H1 (cell line): ENCODE data around the gene SHC1. TPM values are rescaled to one million over a fixed set of nuclear protein-coding genes. Genes with fewer than 3 reads are reported as not detected.

Source experiments
- CTCF ChIA-PET: fragments of 300-600 bp; sonication (Branson Sonifier 250); formaldehyde crosslinking; loops from one replicate; lab custom pipeline; 2021; ENCODE audit not compliant: partially characterized antibody; lab: Charles Lee
- POLR2A ChIA-PET: fragments of 300-600 bp; sonication (Branson Sonifier 250); formaldehyde crosslinking; loops from one replicate; lab custom pipeline; 2021; ENCODE audit warnings: inconsistent platforms; ENCODE audit not compliant: partially characterized antibody; lab: Charles Lee
- DNase-seq, 2 experiments: peaks; one replicate each; pipeline versions ENCODE4 v3.0.0 to v3.0.0-alpha.2; 2010 to 2022; ENCODE audit warnings: low spot score in 2 of 2, low read depth in 1 of 2, mixed read lengths in 1 of 2
- FAIRE-seq: peaks from 2 replicates; lab custom pipeline; 2011; peaks lifted over from hg19 to GRCh38; lab: Jason Lieb, UNC
- H2AFZ ChIP-seq: 2 replicates; pipeline ENCODE4 v1.8.1; 2012; ENCODE audit warnings: low read length, inconsistent platforms
- H2AK5ac ChIP-seq: 2 replicates; pipeline ENCODE4 v1.6.1; 2013; ENCODE audit warnings: low read depth, low read length
- H2BK120ac ChIP-seq: replicated peaks from 2 replicates; pipeline ENCODE3; 2013; ENCODE audit warnings: low read depth, low read length, inconsistent platforms
- H2BK12ac ChIP-seq: 2 replicates; pipeline ENCODE4 v1.6.1; 2013; ENCODE audit warnings: low read depth, low read length
- H2BK15ac ChIP-seq: 2 replicates; pipeline ENCODE4 v1.6.1; 2013; ENCODE audit warnings: low read length
- H2BK20ac ChIP-seq: 2 replicates; pipeline ENCODE4 v1.6.1; 2013; ENCODE audit warnings: low read length
- H2BK5ac ChIP-seq: 2 replicates; pipeline ENCODE4 v1.6.1; 2013; ENCODE audit warnings: low read depth, low read length
- H3K14ac ChIP-seq: 2 replicates; pipeline ENCODE4 v1.6.1; 2013; ENCODE audit warnings: inconsistent platforms; ENCODE audit not compliant: insufficient read length
- H3K18ac ChIP-seq: 2 replicates; pipeline ENCODE4 v1.6.1; 2013; ENCODE audit warnings: low read length; ENCODE audit errors: extremely low read depth
- H3K23ac ChIP-seq: 2 replicates; pipeline ENCODE4 v1.6.1; 2013; ENCODE audit warnings: inconsistent platforms; ENCODE audit not compliant: insufficient read length
- H3K23me2 ChIP-seq: 2 replicates; pipeline ENCODE4 v1.6.1; 2013; ENCODE audit warnings: low read depth, low read length
- H3K27ac ChIP-seq: 2 replicates; pipeline ENCODE4 v1.6.1; 2011; ENCODE audit warnings: low read depth, low read length, inconsistent platforms
- H3K27me3 ChIP-seq, 4 experiments: replicated peaks in 1 of 4; 1 replicate in 1 of 4; 2 replicates in 3 of 4; pipeline versions ENCODE4 v1.6.1 to v1.8.1; 2011 to 2013; ENCODE audit warnings: low read length in 3 of 4, mild to moderate bottlenecking in 3 of 4, inconsistent platforms in 2 of 4, mixed read lengths in 2 of 4, moderate library complexity in 1 of 4; ENCODE audit not compliant: control insufficient read depth in 3 of 4, insufficient read depth in 3 of 4; ENCODE audit errors: extremely low read depth in 1 of 4
- H3K36me3 ChIP-seq, 4 experiments: 2 replicates each; pipeline versions ENCODE4 v1.6.1 to v1.8.1; 2011 to 2013; ENCODE audit warnings: mild to moderate bottlenecking in 4 of 4, low read length in 3 of 4, moderate library complexity in 2 of 4, control low read depth in 1 of 4, inconsistent platforms in 1 of 4; ENCODE audit not compliant: insufficient read depth in 4 of 4, control insufficient read depth in 2 of 4
- H3K4ac ChIP-seq: replicated peaks from 2 replicates; pipeline ENCODE3; 2013; ENCODE audit warnings: low read length, low read depth, mixed read lengths, inconsistent platforms; ENCODE audit not compliant: insufficient read length
- H3K4me1 ChIP-seq, 4 experiments: replicated peaks in 1 of 4; 1 replicate in 1 of 4; 2 replicates in 3 of 4; pipeline versions ENCODE4 v1.6.1 to v1.8.1; 2011 to 2013; ENCODE audit warnings: low read length in 3 of 4, inconsistent platforms in 2 of 4, mixed read lengths in 1 of 4; ENCODE audit not compliant: insufficient read depth in 4 of 4, control insufficient read depth in 3 of 4
- H3K4me2 ChIP-seq, 2 experiments: 2 replicates each; pipeline versions ENCODE4 v1.6.1 to v1.8.1; 2011 to 2013; ENCODE audit warnings: low read depth in 2 of 2, low read length in 2 of 2, control low read depth in 1 of 2, inconsistent platforms in 1 of 2, mild to moderate bottlenecking in 1 of 2; ENCODE audit not compliant: insufficient read depth in 1 of 2
- H3K4me3 ChIP-seq, 4 experiments: fragments of 200-600, 300-600 bp in 1 of 4; sonication (generic), shearing (Covaris generic), sonication (Bioruptor Twin) in 1 of 4; 2 replicates each; pipeline versions ENCODE4 v1.5.1 to v1.8.1; 2011 to 2016; ENCODE audit warnings: low read length in 4 of 4, low read depth in 3 of 4, control low read depth in 2 of 4, inconsistent platforms in 2 of 4, mild to moderate bottlenecking in 2 of 4, mixed read lengths in 1 of 4, moderate library complexity in 1 of 4; ENCODE audit not compliant: insufficient read depth in 2 of 4; ENCODE audit errors: extremely low read depth in 1 of 4
- H3K56ac ChIP-seq: replicated peaks from 2 replicates; pipeline ENCODE3; 2013; ENCODE audit warnings: low read depth, mild to moderate bottlenecking, mixed read lengths, low read length, inconsistent platforms; ENCODE audit not compliant: insufficient read length
- H3K79me1 ChIP-seq: 2 replicates; pipeline ENCODE4 v1.6.1; 2013; ENCODE audit warnings: low read depth, low read length, control low read depth
- H3K79me2 ChIP-seq, 2 experiments: 2 replicates each; pipeline versions ENCODE4 v1.6.1 to v1.8.1; 2012 to 2013; ENCODE audit warnings: low read length in 2 of 2, mild to moderate bottlenecking in 2 of 2, inconsistent platforms in 1 of 2; ENCODE audit not compliant: insufficient read depth in 2 of 2, control insufficient read depth in 1 of 2
- H3K9ac ChIP-seq, 4 experiments: replicated peaks in 1 of 4; 1 replicate in 1 of 4; 2 replicates in 3 of 4; pipeline versions ENCODE4 v1.6.1 to v1.8.1; 2011 to 2013; ENCODE audit warnings: low read depth in 3 of 4, low read length in 3 of 4, control low read depth in 2 of 4, mild to moderate bottlenecking in 2 of 4, moderate library complexity in 2 of 4, inconsistent platforms in 1 of 4; ENCODE audit errors: extremely low read depth in 1 of 4
- H3K9me3 ChIP-seq, 2 experiments: 2 replicates each; pipeline versions ENCODE4 v1.6.1 to v1.8.1; 2012 to 2013; ENCODE audit warnings: mild to moderate bottlenecking in 2 of 2, moderate library complexity in 2 of 2, control low read depth in 1 of 2, inconsistent platforms in 1 of 2, low read depth in 1 of 2, low read length in 1 of 2, mixed read lengths in 1 of 2; ENCODE audit not compliant: insufficient read depth in 2 of 2
- H4K20me1 ChIP-seq, 2 experiments: replicated peaks in 1 of 2; 2 replicates each; pipeline versions ENCODE3 to v1.8.1; 2011 to 2013; ENCODE audit warnings: inconsistent platforms in 2 of 2, low read length in 2 of 2, mild to moderate bottlenecking in 1 of 2; ENCODE audit not compliant: insufficient read depth in 2 of 2, control insufficient read depth in 1 of 2
- H4K5ac ChIP-seq: 2 replicates; pipeline ENCODE4 v1.6.1; 2013; ENCODE audit warnings: low read length, low read depth, mixed read lengths, inconsistent platforms; ENCODE audit not compliant: insufficient read length
- H4K8ac ChIP-seq: 2 replicates; pipeline ENCODE4 v1.8.0; 2013; ENCODE audit warnings: mild to moderate bottlenecking, moderate library complexity, low read length, inconsistent platforms; ENCODE audit not compliant: insufficient read depth; ENCODE audit errors: extremely low read depth
- H4K91ac ChIP-seq: replicated peaks from 2 replicates; pipeline ENCODE3; 2013; ENCODE audit warnings: low read length, mixed read lengths, inconsistent platforms; ENCODE audit not compliant: insufficient read length
- ATF3 ChIP-seq: IDR thresholded peaks from 2 replicates; pipeline ENCODE4 v1.6.1; 2011; ENCODE audit warnings: low read depth, mild to moderate bottlenecking, low read length; ENCODE audit not compliant: insufficient read depth
- CBX5 ChIP-seq: fragments of 300-800, 300-1000 bp; sonication (generic); IDR thresholded peaks from 2 replicates; pipeline ENCODE4 v1.7.1; 2016; ENCODE audit warnings: antibody characterized with exemption, low read length, low read depth
- CTCF ChIP-seq, 3 experiments: IDR thresholded peaks; 1 replicate in 2 of 3; 2 replicates in 1 of 3; pipeline versions ENCODE4 v1.5.1 to v1.6.1; 2011; ENCODE audit warnings: low read length in 3 of 3, mild to moderate bottlenecking in 3 of 3, inconsistent platforms in 2 of 3, low read depth in 1 of 3, moderate library complexity in 1 of 3; ENCODE audit not compliant: insufficient read depth in 1 of 3; ENCODE audit errors: control extremely low read depth in 1 of 3
- FOSL1 ChIP-seq: IDR thresholded peaks from 2 replicates; pipeline ENCODE4 v1.6.1; 2011; ENCODE audit warnings: mild to moderate bottlenecking, low read depth, low read length, moderate library complexity; ENCODE audit not compliant: insufficient read depth
- NANOG ChIP-seq: IDR thresholded peaks from 2 replicates; pipeline ENCODE4 v1.6.1; 2011; ENCODE audit warnings: low read length, low read depth, mild to moderate bottlenecking, inconsistent platforms; ENCODE audit not compliant: insufficient read depth, poor library complexity, severe bottlenecking
- TCF12 ChIP-seq: IDR thresholded peaks from 2 replicates; pipeline ENCODE4 v1.6.1; 2011; ENCODE audit warnings: low read depth, mild to moderate bottlenecking, low read length
- WGBS, 2 experiments: shearing (Covaris generic) in 1 of 2; methylation state at CpG; one replicate each; pipeline versions ENCODE4 v1.1.6 to v1.1.7; 2013 to 2015; ENCODE audit warnings: low lambda C conversion rate in 2 of 2, mixed read lengths in 2 of 2, inconsistent platforms in 1 of 2, low coverage in 1 of 2, missing lambda C conversion rate in 1 of 2; ENCODE audit not compliant: insufficient replicate concordance in 2 of 2, insufficient coverage in 1 of 2, insufficient read length in 1 of 2; ENCODE audit errors: extremely low coverage in 1 of 2, missing lambda C conversion rate in 1 of 2; 5-methylcytosine and 5-hydroxymethylcytosine counted together
- polyA plus RNA-seq, 7 experiments: library from polyadenylated mRNA; depleted of rRNA in 3 of 7; stranded (reverse) in 5 of 7; unstranded in 2 of 7; fragments of >200 nt in 5 of 7; fragments of 200-250 nt in 2 of 7; gene quantifications; 1 replicate in 5 of 7; 2 replicates in 1 of 7; 4 replicates in 1 of 7; pipeline versions ENCODE4 v1.2.1 to v1.2.3, GENCODE V29; 2011 to 2013; ENCODE audit warnings: missing spikeins in 2 of 7, mixed read lengths in 2 of 7
- total RNA-seq: library from RNA; stranded (reverse); fragmentation: NEBNext Ultra II Directional; extraction: Animal tissue kit (Norgen Biotek cat#: 25700); gene quantifications from 2 replicates; pipeline ENCODE4 v1.2.1, GENCODE V29; 2021

SHC1 gene
- total and polyA plus RNA-seq, 2 of the 8 experiments (the other 6 are each of a cell fraction or from before 2014, with no cell fraction given), result 177 to 212 TPM

GRCh38 chr1:155014709-155015508, 44.4 kb upstream of the SHC1 start:
- 95% methylated on average over 29 of the region's 31 CpGs; no CpG with 5 or more reads in 1 of the 2 experiments for WGBS, 2 experiments
- peaks cover 0 to 12% of the 10 kb centered on the region in 2 experiments; a peak in 2 of 4 replicates for H3K79me2 ChIP-seq
- FAIRE-seq (no peak), DNase-seq (no peak)
- peaks cover 8 to 36% (median 31%) of the 10 kb centered on the region in 4 experiments for H3K4me1 ChIP-seq
- H4K20me1 ChIP-seq, result no peaks in the 10 kb centered on the region
- H3K79me1 ChIP-seq, result peaks cover 3% of the 10 kb centered on the region; the same call in 1 of the 2 replicates
- ChIA-PET CTCF (interaction anchor here (1.0 to 18.6 kb wide), 11 partner anchors 9 to 76 kb away, joined by 3 to 354 read pairs (median 9); partner anchors contain the start of genes ADAM15, DCST1, DCST2 and EFNA4), POLR2A (interaction anchor here (0.7 to 14.8 kb wide), 9 partner anchors 8 to 153 kb away, joined by 3 to 128 read pairs (median 3); partner anchors contain the start of genes ADAM15, CKS1B, LENEP and SHC1)
- no peak overlapping the region for H3K14ac ChIP-seq
- no peak overlapping the region for H3K18ac ChIP-seq
- no peaks in the 10 kb centered on the region for H3K9me3 ChIP-seq
- H2BK15ac ChIP-seq, result no peak overlapping the region
- H2AK5ac ChIP-seq, result no peak overlapping the region
- H3K23ac ChIP-seq, result no peak overlapping the region
- H2BK12ac ChIP-seq, result no peak overlapping the region
- no peak overlapping the region for H2BK120ac ChIP-seq
- no peak overlapping the region for H3K9ac ChIP-seq
- H3K36me3 ChIP-seq, result peaks cover 0 to 29% (median 13%) of the 10 kb centered on the region in 4 experiments; a peak in 4 of 8 replicates
- H3K56ac ChIP-seq, result no peak overlapping the region
- H4K8ac ChIP-seq, result no peak overlapping the region
- no peak overlapping the region for H4K91ac ChIP-seq
- no peak overlapping the region for H3K4me2 ChIP-seq
- H3K4ac ChIP-seq, result no peak overlapping the region
- 0 out of 7 replicates have a peak, but pooled peaks cover 0 to under 1% (median 0%) of the 10 kb centered on the region in 4 experiments for H3K27me3 ChIP-seq
- no peak overlapping the region for H2AFZ ChIP-seq
- H3K23me2 ChIP-seq, result no peaks in the 10 kb centered on the region
- H4K5ac ChIP-seq, result no peak overlapping the region
- H3K4me3 ChIP-seq, result no peak overlapping the region
- H2BK5ac ChIP-seq, result no peak overlapping the region
- H3K27ac ChIP-seq, result no peak overlapping the region
- H2BK20ac ChIP-seq, result no peak overlapping the region
- no peak for TF ChIP-seq CBX5
- no peak for TF ChIP-seq NANOG
- TF ChIP-seq ATF3, result no peak
- no peak for TF ChIP-seq CTCF (IDR thresholded peaks at IDR 0.05; ENCODE audit: control extremely low read depth in 1 of 3, insufficient read depth in 1 of 3, low read depth in 1 of 3, low read length in 3 of 3)
- no peak for TF ChIP-seq TCF12
- no peak for TF ChIP-seq FOSL1
